ENCODE data around the gene FCRL1. TPM values are rescaled to one million over a fixed set of nuclear protein-coding genes. Genes with fewer than 3 reads are reported as not detected.

FCRL1 gene
- total RNA-seq, 2 experiments from 2014 or later = 0.29 TPM; not detected in 1

DNA sequence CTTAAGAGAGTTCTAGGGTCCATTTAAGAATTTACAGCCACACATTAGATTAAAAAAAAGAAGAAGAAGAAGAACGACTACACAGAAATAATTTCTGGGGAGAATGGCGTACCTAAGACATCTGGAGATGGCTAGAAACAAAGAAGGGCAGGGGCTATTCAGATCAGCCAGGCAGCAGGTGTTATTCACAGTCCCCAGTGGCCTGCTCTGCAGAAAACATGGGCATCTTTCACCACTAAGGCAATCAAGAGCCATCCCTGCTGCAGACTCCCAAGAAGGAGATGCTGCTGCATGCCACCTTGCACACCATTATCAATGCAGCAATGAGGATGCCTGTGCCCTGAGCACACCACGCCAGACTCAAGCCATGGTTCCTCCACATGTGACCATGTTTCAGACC lies 35.1 kb downstream of the FCRL1 start:
- ChIA-PET CTCF (no interaction called here), POLR2A (no interaction called here)
- Mint-ChIP-seq H3K9me3 (peaks cover 1% of the 10 kb centered on the region), H3K4me1 (ENCODE audit: low read depth) (peaks cover 7% of the 10 kb centered on the region), H3K36me3 (ENCODE audit: low read depth) (no peaks in the 10 kb centered on the region), H3K4me3 (no peak overlapping the region), H3K27ac (no peak overlapping the region), H3K27me3 (peaks cover 7% of the 10 kb centered on the region)
- no peak for DNase-seq
- no peak for ATAC-seq
- intact Hi-C loops (cut with micrococcal nuclease) = no loop called here
- TF ChIP-seq, protein P1, sequence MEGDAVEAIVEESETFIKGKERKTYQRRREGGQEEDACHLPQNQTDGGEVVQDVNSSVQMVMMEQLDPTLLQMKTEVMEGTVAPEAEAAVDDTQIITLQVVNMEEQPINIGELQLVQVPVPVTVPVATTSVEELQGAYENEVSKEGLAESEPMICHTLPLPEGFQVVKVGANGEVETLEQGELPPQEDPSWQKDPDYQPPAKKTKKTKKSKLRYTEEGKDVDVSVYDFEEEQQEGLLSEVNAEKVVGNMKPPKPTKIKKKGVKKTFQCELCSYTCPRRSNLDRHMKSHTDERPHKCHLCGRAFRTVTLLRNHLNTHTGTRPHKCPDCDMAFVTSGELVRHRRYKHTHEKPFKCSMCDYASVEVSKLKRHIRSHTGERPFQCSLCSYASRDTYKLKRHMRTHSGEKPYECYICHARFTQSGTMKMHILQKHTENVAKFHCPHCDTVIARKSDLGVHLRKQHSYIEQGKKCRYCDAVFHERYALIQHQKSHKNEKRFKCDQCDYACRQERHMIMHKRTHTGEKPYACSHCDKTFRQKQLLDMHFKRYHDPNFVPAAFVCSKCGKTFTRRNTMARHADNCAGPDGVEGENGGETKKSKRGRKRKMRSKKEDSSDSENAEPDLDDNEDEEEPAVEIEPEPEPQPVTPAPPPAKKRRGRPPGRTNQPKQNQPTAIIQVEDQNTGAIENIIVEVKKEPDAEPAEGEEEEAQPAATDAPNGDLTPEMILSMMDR (IDR thresholded peaks at IDR 0.05) = no peak

DNA sequence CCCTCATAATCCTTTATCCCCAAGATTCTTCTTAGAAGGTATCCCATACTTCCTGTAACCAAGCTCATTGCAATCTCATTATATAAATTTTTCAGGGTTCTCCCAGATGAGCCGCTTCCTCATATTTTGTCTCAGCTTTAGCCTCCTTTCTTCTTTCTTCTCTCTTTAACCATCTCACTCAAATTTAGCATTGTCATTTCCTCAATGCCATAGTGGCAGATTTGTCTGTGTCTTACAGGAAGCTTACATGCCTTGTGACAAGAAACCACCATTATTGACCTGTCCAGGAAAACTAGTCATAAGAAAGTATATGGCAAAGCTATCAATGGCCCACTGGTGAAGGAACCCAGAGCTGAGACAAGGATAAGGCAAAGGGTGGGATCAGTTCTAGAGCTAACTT lies 37.0 kb downstream of the FCRL1 start:
- ATAC-seq = no peak
- no peaks in the 10 kb centered on the region for H3K9me3 Mint-ChIP-seq
- intact Hi-C loops (cut with micrococcal nuclease) = no loop called here
- H3K4me1 Mint-ChIP-seq (ENCODE audit: low read depth) = peaks cover 7% of the 10 kb centered on the region
- peaks cover 7% of the 10 kb centered on the region for H3K27me3 Mint-ChIP-seq
- no peak overlapping the region for H3K27ac Mint-ChIP-seq
- no peaks in the 10 kb centered on the region for H3K36me3 Mint-ChIP-seq (ENCODE audit: low read depth)
- POLR2A ChIA-PET = no interaction called here
- no peak for DNase-seq
- no peak overlapping the region for H3K4me3 Mint-ChIP-seq
- CTCF ChIA-PET = no interaction called here
- TF ChIP-seq, protein P1 (IDR thresholded peaks at IDR 0.05) = no peak

DNA sequence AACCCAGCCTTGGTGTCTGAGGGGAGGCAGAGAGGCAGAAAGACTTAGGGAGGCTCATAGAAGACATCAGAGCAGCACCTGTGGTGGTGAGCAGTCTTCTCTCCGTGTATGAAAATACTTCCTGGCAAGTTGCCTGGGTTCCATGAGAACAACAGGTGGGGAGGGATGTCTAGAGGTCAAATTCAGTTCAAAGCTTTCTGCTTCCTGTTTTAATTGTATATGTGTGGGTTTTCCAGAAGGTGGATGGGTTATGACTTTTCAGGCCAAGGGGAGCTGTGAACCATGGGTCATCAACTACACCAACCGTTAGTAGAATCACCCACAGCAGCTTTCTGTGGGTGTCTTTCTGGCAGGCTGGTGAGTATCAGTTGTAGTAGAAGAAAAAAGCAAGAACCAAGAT lies 38.9 kb downstream of the FCRL1 start:
- H3K9me3 Mint-ChIP-seq = no peaks in the 10 kb centered on the region
- peak; percentile 62 for ATAC-seq
- H3K36me3 Mint-ChIP-seq (ENCODE audit: low read depth) = no peaks in the 10 kb centered on the region
- no peak overlapping the region for H3K27ac Mint-ChIP-seq
- POLR2A ChIA-PET = no interaction called here
- CTCF ChIA-PET = no interaction called here
- no peak overlapping the region for H3K4me3 Mint-ChIP-seq
- H3K4me1 Mint-ChIP-seq (ENCODE audit: low read depth) = peaks cover 7% of the 10 kb centered on the region
- TF ChIP-seq, protein P1 (IDR thresholded peaks at IDR 0.05) = no peak
- H3K27me3 Mint-ChIP-seq = peaks cover 7% of the 10 kb centered on the region
- DNase-seq = peak; percentile 23
- intact Hi-C loops (cut with micrococcal nuclease) = no loop called here

DNA sequence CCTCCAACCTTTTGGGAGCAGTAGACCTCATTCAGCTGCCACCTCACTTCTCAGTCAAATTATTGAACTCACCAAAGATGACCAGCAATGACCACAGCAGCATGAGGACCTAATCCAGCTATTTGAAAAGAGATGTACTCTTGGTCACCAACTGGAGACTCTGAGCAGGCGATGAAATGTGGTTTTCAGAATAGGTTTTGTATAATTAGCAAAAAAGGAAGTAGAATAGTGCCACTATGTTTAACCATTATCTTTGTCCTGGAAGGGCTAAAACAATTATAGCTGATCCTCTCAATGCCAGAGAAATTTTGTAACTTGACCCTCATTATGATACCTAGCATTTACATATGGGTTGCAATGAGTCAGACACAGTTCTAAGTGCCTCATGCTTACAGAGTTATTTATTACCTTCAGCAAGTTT lies 42.9 kb downstream of the FCRL1 start, which contains the start of gene FCRL2:
Gene FCRL2, minus strand, starts transcription at position 162 of the 421 bp plus-strand sequence. Its CDS starts 59 bp downstream, at position 103.
- TF ChIP-seq, protein P1 (IDR thresholded peaks at IDR 0.05) = no peak
- Mint-ChIP-seq H3K27me3 (peaks cover 2% of the 10 kb centered on the region), H3K9me3 (no peaks in the 10 kb centered on the region), H3K4me3 (no peak within 1 kb of the TSS), H3K4me1 (ENCODE audit: low read depth) (peaks cover 7% of the 10 kb centered on the region), H3K27ac (no peak within 1 kb of the TSS), H3K36me3 (ENCODE audit: low read depth) (no peaks in the 10 kb centered on the region)
- DNase-seq = no peak
- CTCF ChIA-PET = interaction anchor here (1.5 kb wide), 1 partner anchor 197 kb away, joined by 3 read pairs; no protein-coding TSS in a partner anchor
- POLR2A ChIA-PET = no interaction called here
- intact Hi-C loops (cut with micrococcal nuclease) = no loop called here
- ATAC-seq = no peak

DNA sequence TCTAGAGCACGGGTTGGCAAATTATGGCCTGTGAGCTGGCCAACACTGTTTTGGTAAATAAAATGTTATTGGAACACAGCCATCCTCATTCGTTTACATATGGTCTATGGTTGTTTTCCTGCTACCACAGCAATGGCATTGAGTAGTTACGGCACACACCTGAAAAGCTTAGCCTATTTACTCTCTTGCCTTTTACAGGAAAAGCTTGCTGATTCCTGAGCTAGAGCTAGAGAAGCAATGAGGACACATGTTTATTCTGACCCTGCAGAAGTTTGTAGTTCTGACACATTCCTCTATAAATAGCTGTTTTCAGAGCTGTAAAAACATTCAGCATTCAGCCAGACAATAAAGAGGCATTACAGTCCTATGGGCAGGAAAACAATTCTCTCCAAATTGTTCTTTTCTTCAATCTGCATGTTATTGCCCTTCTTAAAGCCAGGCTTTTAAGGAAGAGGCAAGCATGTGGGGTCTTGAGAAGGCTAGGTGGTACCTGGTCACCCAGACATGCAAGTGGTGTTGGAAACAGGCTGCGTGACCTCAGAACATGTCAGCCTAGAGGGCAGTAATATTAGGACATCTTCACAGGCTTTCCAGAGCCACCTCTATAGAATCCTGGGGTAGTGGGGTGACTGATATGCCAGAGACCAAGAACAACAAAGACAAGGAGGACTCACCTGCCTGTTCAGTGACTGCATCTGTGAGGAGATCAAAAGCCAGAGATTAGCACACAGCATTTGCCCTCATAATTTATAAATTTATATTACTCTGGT lies 44.6 kb downstream of the FCRL1 start:
- Mint-ChIP-seq H3K9me3 (no peaks in the 10 kb centered on the region), H3K4me3 (no peak overlapping the region), H3K36me3 (ENCODE audit: low read depth) (no peaks in the 10 kb centered on the region), H3K4me1 (ENCODE audit: low read depth) (no peaks in the 10 kb centered on the region), H3K27me3 (peaks cover 2% of the 10 kb centered on the region), H3K27ac (no peak overlapping the region)
- DNase-seq (no peak), ATAC-seq (no peak)
- TF ChIP-seq, protein P1 (IDR thresholded peaks at IDR 0.05) = no peak
- ChIA-PET POLR2A (no interaction called here), CTCF (interaction anchor here (0.9 to 1.1 kb wide), 2 partner anchors 11 to 195 kb away, joined by 3 read pairs; no protein-coding TSS in a partner anchor)
- intact Hi-C loops (cut with micrococcal nuclease) = no loop called here

Measured in activated CD8-positive, alpha-beta T cell treated with anti-CD3 and anti-CD28 coated beads for 36 hours (primary cell).